HL-60/S4 (cell line): Measurements from ENCODE around the gene SOCS4.

Source experiments
- in situ Hi-C: fragments of 300-500 bp; cut with MboI; formaldehyde crosslinking; loops from 2 replicates; pipeline ENCODE4 v1.14.3; 2022; ENCODE audit warnings: low sequenced_read_pairs

Gene SOCS4

DNA sequence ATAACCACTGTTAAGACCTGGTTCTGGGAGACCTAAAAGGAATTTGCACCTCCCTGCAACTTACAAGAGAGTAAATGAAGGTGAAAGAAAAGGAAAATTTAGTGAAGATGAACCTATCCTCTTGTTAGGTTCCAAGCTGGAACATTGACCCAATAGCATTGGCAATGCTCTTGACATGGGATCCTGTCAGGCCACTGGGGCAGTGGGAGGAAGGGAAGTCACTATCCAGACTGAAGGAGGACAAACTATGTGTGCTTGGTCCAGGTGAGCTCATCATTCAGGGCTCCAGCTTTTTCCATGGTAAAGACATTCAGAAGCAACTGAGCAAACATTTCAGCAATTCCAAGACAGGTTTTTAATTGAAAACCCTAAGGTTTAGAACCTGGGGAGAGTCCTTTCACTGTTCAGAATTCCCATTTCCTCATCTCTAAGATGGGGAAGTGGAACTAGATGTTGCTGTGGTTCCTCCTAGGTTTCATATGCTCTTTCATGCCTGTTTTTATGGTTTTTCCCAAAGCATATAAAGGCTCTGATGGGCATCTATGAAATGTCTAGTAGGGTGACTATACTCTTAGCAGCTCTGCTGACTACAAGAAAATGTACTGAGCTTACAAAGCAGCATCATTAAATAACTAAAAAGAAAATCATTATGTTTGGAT, 57.5 kb downstream of the SOCS4 start:
- in situ Hi-C loops: no loop called here

DNA sequence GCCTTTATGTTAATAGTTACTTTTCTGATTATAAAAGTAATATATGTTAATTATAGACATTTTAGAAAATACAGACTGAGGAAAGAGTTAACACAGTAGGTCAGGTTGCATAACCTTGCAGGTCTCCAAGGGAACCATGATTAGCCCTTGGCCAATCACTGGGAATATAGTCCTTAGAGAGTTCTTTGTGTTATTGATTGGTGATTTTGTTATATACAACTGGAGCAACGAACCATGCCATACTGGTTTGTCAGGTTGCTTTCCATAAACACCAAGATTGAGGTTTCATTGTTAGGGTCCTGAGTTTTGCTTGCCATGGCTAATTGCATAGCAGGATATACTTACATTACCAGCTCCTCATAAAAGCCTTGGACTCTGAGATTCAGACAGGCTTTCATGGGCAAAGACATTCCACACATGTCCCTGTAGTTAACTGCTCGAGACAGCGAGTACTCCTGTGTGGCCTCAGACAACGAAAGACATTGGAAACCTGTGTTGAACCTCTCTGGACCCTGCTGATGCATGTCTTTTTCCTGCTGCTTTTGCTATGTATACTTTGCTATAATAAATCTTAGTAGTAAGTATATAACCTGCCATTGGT, 58.1 kb downstream of the SOCS4 start:
- in situ Hi-C loops: no loop called here

DNA sequence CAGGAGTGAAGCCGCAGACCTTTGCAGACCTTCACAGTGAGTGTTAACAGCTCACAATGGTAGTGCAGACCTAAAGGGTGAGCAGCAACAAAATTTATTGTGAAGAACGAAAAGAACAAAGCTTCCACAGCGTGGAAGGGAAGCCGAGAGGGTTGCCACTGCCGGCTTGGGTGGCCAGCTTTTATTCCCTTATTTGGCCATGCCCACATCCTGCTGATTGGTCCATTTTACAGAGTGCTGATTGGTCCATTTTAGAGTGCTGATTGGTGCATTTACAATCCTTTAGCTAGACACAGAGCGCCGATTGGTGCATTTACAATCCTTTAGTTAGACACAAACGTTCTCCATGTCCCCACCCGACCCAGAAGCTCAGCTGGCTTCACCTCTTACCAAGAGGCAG, 59.9 kb downstream of the SOCS4 start:
- in situ Hi-C loops: no loop called here

- in situ Hi-C loops: no loop called here
Observed at GRCh38 chr14:55088356-55088755, 61.3 kb downstream of the SOCS4 start.

DNA sequence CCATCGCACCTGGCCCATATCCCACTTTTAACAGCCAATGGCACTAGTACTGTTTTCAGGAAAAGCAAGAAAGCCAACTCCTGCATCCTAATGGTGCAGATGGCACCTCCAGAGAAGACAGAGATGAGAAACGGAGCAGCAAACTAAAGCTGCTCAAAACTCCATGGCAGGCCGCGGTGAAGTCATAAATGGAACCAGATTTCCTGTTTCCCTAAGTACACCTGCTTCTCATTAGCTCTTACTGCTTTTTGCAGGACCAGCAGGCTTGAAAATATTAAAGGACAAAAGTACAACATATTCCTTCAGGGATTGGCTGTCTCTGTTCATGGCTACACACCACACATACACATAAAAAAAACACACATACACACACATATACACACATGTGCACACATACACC, 65.3 kb downstream of the SOCS4 start:
- in situ Hi-C loops: loop anchor here (10.0 kb wide), 1 partner anchor 62 kb away; no protein-coding TSS in a partner anchor

DNA sequence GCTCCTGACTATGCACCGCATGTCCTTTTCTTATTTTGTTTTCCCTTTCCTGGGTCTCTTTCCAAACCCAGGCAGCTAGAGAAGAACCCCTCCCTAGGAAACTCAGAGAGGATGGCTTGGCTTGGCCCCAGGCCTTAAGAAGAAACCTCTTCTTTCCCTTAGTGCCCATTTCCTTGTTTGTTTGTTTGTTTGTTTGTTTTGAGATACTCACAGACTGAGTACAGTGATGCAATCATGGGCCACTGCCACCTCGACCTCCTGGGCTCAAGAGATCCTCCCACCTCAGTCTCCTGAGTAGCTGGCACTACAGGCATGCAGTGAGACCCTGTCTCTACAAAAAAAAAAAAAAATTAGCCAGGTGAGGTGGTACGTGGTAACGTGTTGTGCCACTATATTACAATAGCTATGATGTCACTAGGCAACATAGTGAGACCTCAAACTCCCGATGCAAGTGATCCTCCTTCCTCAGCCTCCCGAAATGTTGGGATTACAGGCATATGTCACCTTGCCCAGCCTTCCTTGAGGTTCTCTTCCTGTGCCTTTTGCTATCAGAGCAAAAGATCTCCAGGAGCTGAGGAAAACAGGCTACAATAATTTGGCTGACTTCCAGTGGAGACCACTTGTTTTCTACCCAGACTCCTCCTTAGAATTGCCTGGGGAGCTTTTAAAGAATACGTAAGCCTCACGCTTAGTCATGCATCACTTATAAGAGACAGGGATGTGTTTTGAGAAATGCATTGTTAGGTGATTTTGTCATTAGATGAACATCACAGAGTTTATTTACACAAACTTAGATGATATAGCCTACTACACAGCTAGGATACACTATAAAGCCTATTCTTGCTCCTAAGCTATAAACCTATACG, 67.5 kb downstream of the SOCS4 start:
- in situ Hi-C loops: loop anchor here (10.0 kb wide), 1 partner anchor 60 kb away; no protein-coding TSS in a partner anchor

DNA sequence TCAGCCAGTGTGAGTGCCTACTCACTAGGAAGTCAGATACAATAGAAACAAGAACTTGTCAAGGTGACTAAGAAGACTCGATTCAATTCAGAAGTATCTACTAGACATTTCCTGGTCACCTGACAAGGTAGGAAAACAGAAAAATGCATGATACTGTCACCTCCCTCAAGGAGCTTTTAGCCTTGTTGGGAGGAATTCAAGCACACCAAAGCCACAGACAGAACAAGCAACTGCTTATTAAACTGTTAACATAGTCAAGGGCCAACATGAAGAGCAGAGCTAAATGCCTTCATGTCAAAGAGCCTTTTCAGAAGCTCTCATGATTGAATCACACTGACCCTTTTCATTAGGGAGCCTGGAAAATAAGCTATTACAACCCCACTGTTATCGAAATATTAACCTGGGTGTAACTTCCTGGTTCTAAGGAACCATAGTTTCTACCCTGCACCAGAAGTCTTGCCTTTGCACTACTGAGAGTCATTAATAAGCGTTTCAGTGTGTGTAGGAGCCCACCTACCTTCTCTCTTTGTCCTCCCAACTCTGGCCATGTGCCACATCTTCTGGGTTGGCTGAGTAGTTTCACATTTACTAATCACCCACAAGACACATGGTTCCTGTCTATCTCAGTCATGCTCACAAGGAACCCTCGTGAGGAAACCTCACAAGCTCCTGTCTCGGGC, 71.0 kb downstream of the SOCS4 start:
- in situ Hi-C loops: loop anchor here (10.0 kb wide), 1 partner anchor 57 kb away; no protein-coding TSS in a partner anchor

DNA sequence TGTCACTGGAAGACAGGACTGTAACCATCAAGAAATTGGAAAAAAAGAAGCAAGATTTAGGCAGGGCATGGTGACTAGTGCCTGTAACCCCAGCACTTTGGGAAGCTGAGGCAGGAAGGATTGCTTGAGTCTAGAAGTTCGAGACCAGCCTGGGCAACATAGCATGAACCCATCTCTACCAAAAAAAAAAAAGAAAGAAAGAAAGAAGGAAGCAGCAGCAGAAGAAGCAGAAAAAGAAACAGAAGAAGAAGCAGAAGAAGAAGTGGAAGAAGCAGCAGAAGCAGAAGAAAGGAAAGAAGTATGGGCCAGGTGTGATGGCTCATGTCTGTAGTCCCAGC, 71.5 kb downstream of the SOCS4 start:
- in situ Hi-C loops: loop anchor here (10.0 kb wide), 1 partner anchor 56 kb away; no protein-coding TSS in a partner anchor
